GM18498 (cell line): Measurements from ENCODE around the gene PCDHGA1.
A peak's percentile ranks its signal among the peaks of the same experiment; 100 is the strongest.

Source experiments
- ATAC-seq: cut with Tn5 transposase; IDR thresholded peaks from one replicate; pipeline ENCODE4 v1.9.1; 2021; ENCODE audit warnings: mild to moderate bottlenecking, moderate library complexity; ENCODE audit not compliant: unreplicated experiment

Gene PCDHGA1

DNA sequence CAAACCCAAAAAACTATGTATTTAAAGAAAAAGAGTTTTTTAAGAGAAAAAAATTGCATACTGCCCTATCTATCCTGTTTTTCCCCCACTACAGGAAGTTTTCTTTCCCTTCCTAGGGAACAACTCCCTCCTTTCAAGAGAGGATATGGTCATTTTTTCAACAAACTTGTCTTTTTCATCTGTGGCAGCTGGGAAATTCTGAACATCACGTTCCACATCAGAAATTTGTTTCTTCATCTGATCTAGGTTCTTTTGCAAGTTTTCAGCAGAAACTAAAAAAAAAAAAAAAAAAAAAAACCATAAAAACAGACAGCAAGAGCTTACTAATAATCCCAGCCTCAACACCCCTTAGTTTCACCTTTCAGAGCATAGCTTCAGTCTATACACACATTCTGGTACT, 197.1 kb downstream of the PCDHGA1 start:
- no peak for ATAC-seq

DNA sequence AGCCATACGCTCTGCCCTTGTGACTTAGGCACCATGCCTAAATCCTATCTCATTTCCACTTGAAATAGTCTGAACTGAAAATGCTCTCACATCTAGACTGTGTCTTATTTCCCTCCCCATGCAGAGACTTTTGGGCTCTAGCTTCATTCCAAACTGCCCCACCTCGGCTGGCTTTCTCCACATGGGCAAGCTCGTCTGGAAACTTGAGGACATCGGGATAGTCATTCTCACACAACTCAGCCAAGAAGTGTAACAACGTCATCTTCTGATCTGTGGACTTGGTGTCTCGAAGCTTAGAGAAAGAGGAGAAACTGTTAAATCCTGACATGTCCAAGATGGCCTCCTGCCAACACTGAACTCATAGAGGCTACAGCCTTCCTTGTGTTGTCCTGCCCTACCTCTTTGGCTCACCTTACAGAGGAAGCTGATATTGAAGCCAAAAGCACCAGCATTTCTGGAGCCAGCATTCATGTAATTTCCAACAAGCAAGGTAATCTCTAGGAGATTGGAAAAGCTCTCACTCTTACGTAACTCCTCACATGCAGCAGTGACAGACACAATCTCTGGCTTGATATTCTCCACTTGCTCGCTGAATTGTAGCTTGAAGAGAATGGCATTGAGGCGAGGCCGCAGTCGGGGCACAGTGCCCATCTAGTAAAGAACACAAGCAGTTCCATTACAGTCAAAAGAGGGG, 198.1 kb downstream of the PCDHGA1 start:
- ATAC-seq: no peak

DNA sequence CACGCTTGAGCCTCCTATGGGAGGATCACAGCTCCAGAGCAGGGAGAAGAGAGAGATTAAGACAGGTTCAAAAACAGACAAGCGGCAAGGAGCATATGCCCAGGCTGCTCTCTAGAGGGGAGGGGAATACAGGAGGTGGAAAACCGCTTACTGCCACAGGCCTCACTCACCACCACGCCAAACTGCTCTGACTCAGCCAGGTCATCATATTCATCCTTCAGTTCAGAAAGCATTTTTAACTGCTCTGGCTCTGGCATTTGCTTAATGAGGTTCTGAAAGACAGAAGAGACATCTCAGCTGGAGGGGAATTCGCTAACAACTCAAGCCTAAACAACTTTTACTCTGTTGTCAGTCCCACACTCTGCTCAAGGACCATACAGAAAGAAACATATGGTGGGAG, 198.7 kb downstream of the PCDHGA1 start:
- peak; percentile 44 for ATAC-seq

DNA sequence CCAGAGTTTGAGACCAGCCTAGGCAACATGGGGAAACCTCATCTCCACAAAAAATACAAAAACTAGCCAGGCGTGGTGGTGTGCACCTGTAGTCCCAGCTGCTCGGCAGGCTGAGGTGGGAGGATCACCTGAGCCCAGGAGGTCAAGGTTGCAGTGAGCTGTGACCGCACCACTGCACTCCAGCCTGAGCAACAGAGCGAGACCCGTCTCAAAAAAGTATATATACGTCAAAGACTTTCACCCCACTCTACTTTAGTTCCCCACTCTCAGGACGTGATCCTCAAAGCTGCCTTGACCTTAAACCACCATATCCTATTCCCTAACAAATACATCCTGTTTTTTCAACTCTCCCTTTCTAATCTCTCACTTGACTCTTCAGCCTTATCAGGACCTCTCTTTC, 199.6 kb downstream of the PCDHGA1 start:
- no peak for ATAC-seq

DNA sequence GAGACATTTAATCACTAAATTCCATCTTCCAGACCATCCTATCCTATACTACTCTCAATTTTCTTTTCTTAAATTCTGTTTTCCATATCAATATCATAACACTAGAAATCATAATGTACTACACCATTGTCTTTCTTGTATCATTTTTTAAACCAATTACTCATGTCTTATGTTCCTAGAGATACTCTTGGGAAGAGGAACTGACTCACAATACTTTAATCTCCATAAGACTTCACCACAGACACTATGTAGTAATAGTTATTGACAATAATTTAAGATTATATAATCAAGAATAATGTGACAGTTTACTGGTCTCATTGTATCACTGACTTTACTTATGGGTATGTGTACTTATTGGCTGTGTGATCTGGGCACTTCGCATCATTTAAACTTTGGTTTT, 202.4 kb downstream of the PCDHGA1 start:
- no peak for ATAC-seq

DNA sequence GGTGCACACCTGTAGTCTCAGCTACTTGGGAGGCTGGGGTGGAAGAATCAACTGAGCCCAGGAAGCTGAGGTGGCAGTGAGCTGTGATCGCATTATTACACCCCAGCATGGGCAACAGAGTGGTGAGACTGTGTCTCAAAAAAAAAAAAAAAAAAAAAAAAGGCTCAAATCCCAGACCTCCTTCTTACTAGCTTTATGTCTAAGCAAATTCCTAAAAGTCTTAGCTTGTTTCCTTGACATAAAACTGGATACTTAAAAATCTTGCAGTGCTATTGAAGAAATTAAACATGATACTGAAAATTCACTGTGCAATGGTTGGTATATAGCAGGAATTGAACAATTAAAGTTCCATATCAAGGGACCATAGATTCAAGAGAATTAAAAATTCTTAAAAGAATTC, 203.6 kb downstream of the PCDHGA1 start:
- no peak for ATAC-seq

DNA sequence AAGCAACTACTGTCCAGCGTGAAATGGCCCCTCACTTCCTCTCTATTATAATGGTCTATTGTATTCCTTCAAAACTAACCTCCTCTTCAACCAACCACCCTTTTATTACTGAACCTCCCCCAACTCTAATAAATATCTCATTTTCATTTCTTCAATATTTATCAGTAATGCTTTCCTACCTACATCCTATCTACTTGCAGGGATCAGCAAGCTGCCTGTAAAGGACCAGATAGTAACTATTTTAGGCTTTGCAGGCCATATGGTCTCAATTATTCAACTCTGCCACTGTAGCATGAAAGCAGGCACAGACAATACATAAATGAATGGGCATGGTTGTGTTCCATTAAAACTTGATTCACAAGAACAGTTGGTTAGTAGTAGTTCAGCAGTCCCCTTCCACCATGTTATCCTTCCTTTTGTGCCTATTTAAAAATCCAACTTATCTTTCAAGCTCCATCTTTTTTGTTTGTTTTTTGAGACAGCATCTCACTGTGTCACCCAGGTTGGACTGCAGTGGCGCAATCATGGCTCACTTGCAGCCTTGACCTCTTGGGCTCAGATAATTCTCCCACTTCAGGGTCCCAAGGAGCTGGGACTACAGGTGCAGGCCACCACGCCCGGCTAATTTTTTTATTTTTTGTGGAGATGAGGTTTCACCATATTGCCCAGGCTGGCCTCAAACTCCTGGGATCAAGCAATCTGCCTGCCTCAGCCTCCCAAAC, 204.3 kb downstream of the PCDHGA1 start:
- no peak for ATAC-seq

DNA sequence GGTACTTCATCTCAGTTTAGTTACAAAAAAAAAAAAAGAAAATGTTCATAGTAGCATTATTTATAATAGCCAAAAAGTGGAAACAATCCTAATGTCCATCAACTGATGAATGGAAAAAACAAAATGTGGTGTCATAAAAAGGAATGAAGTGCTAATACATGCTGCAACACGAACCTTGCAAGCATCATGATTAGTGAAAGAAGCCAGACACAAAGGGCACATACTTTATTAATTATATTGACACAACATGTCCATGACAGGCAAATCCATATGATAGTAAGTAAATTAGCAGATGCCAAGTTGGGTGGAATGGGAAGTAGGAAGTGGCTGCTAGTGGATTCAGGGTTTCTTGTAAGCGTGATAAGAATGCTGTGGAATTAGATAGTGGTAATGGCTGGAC, 212.7 kb downstream of the PCDHGA1 start:
- ATAC-seq: no peak

DNA sequence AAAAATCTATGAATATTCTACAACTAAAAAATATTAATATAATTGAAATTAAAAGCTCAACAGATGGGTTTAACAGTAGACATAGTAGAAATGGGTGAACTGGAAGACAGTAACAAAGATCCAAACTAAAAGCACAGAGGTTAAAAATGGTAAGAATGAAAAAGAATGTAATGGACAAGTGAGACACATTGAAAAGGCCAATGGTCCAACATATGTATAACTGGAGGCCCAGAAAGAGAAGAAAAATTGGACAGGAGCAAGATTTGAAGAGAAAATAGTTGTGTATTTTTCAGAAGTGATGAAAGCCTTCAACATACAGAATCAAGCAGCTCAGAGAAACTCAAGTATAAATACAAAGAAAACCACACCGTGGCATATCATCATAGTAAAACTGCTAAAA, 217.2 kb downstream of the PCDHGA1 start:
- no peak for ATAC-seq

DNA sequence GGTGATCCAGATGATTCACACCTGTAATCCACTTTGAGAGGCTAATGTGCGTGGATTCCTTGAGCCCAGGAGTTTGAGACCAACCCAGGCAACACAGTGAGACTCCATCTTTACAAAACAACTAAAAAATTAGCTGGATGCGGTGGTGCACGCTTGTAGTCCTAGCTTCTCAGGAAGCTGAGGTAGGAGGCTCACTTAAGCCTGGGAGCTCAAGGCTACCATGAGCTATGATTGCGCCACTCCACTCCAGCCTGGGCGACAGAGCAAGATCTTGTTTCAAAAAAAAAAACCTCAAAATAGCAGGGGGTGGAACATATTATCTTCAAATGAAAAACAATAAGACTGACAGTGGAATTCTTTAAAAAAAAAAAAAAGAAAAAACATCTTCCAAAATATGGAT, 217.6 kb downstream of the PCDHGA1 start:
- ATAC-seq: no peak

DNA sequence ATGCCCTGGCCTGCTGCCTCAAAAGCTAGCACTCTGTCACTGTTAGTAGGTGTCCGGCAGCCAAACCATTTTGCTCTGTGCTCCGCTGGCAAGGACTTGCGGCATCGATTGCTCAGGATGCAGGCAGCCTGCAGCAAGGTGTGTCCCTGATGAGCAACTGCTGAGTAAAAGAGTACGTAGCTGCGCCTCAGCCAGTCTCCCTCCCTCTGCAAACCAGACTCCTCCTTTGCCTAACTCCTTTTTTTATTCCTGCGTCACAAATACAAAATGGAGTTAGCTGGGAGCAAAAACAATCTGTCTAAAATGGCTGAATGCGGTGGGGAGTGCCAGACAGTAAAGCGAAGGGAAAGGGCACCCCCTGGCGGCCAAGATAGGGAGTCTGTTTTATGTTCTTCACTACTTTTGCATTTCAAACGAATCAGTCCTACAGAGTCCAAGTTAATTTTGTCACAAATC, 227.4 kb downstream of the PCDHGA1 start:
- peak; percentile 71 for ATAC-seq

DNA sequence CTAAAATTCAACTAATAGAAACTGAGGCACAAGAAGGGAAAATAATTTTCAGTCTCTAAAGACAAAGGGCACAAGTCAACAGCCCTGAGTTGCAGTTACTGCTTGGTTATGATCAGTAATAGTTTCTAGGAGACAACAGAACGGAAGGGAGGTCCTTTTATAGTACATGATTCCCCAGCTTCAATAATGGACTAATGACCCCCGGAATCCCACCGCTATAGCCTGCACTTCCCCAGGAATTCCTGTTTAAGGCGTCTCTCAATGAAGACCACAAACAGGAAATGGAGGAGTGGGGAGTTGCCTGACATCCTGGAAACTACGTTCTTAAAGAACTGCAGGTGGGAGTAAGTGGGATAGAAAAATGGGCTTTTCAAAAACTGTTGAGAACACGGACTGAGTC, 227.8 kb downstream of the PCDHGA1 start:
- ATAC-seq: peak; percentile 16

DNA sequence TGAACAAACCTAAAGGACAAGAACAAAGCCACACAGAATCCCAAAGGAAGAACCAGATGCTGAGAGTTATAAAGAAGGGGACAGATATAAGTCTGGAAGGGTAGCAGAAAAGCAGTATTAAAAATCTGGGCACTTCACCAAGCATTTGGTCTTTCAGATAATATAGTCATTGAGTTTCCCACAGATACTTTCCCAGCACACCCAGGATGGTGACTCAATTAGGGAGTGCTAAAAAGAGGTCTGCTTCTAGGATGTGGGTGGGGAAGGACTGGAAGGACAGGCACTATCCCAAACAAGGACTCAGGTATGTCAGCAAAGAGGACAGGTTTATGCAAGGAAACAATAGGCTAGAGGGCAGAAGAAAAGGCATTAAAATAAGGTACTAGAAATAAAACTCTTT, 229.1 kb downstream of the PCDHGA1 start:
- ATAC-seq: no peak

DNA sequence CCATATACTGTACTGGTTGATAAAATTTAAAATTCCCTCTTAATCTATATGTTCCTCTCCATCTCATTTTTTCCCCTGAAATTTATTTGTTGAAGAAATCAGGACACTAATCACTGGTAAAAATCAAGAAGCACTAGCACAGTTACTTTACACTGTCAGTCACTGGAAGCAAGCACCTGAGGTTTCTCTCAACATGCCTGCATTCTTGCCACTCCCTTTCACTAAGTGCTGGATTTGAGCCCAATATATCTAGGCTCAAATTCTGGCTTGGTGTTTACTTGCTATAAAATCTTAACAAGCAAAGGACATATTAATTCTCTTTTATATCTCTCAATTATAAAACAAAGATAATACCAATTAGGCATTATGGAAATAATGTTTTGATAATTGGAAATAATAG, 229.8 kb downstream of the PCDHGA1 start:
- no peak for ATAC-seq

DNA sequence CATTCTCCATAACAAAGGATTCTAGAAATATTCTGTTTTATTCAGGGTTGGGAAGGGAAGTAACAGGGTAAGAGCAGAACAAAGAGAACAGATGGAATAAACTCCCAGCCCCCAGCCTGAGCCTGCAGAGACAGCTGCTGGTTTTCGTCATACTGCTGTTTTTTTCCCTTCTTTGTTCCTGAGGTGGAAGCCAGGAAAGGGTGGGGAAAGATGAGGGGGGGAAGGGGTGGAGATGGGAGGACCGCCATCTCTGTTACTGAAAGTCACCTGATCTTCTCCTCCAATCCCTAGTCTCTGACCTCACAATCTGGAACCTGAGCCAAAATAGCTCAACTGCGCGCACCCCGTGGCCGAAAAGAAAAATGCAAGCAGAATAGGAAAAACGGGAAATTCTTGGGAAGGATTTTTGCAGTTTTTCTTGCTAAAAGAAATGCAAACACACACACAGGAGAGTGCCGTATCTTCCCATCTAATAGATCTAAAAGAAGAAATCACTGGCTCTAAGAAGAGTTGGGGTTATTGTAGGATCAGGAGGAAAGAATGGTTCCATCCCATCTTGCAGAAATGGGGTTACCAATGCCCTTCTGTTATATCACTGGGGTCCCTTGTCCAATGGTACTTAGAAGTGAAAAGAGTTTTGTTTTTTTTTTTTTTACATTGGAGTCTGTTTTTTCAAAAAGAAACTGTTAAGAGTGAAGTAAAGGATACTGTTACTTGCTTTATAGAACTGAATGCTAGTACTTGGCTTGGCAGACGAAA, 230.6 kb downstream of the PCDHGA1 start:
- no peak for ATAC-seq
